ENCODE results near the gene HGFAC.

Gene HGFAC

DNA sequence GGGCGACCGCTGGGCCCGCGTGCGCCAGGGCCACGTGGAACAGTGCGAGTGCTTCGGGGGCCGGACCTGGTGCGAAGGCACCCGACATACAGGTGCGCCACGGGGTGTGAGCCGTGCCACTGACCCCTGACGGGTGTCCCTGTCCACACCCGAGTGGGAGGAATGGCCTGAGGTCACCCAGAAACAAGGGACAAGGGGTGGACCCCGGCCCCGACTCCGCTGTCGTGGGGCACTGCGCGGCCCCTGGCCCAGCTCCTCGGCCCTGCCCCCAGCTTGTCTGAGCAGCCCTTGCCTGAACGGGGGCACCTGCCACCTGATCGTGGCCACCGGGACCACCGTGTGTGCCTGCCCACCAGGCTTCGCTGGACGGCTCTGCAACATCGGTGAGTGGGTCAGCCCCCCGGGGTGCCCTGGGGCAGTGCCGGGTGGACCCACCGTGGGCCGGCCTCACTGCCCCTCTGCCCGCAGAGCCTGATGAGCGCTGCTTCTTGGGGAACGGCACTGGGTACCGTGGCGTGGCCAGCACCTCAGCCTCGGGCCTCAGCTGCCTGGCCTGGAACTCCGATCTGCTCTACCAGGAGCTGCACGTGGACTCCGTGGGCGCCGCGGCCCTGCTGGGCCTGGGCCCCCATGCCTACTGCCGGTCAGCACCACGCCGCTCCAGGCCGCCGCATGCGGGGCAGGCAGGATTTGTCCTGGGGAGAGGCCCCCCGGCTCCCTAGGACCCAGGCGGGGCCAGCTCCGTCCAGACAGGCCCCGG is 2.8 kb downstream of the HGFAC start:
- DNase-seq (ENCODE audit: low read depth) = no peak
- H3K4me3 ChIP-seq (ENCODE audit: low read length) = no peak overlapping the region
- TF ChIP-seq CTCF (conservative IDR thresholded peaks at IDR 0.05; ENCODE audit: low read length) = no peak

- no peak for TF ChIP-seq CTCF (conservative IDR thresholded peaks at IDR 0.05; ENCODE audit: low read length)
Observed at GRCh38 chr4:3445111-3445820, 3.5 kb downstream of the HGFAC start.

GRCh38 chr4:3445829-3446545 is 4.2 kb downstream of the HGFAC start:
- DNase-seq (ENCODE audit: low read depth) = no peak

More at GRCh38 chr4:3445111-3445820, 3.5 kb downstream of the HGFAC start:
- DNase-seq (ENCODE audit: low read depth) = no peak
- no peak overlapping the region for H3K4me3 ChIP-seq (ENCODE audit: low read length)

DNA sequence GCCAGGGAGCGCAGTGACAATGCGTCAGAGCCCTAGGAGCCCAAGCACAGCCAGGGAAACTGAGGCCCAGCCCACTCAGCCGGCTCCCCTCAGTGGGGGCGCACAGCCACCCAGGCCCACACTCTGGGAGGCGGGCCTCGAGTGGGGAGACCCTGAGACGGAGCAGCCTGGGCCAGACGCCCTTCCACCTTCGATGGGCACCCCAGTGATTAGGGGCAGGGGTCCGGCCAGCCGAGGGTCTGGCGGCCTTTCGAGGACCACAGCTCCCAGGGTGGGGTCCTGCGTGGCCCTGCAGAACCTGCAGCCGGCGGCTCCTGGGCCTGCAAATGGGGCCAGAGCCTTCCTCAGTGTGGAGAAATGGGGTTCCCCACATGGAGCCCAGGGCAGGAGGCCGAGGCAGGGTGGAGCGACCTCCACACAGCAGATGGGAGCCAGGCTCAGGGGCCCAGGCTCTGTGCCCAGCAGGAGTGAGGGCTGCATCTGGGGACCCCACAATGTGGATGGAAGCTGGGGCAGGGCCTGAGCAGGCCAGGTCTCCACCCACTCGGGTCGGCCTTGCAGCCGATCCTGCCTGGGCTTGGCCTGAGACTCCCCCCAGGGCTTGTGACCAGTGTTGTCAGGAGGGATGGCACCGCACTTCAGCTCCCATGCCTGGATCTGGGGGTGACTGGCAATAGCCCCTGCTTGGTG is 5.0 kb downstream of the HGFAC start:
- DNase-seq (ENCODE audit: low read depth) = no peak
- H3K4me3 ChIP-seq (ENCODE audit: low read length) = no peak overlapping the region

More at GRCh38 chr4:3445829-3446545, 4.2 kb downstream of the HGFAC start:
- no peak for TF ChIP-seq CTCF (conservative IDR thresholded peaks at IDR 0.05; ENCODE audit: low read length)
- no peak overlapping the region for H3K4me3 ChIP-seq (ENCODE audit: low read length)

GRCh38 chr4:3447431-3448395 is 5.9 kb downstream of the HGFAC start:
- H3K4me3 ChIP-seq (ENCODE audit: low read length) = no peak overlapping the region
- no peak for DNase-seq (ENCODE audit: low read depth)
- TF ChIP-seq CTCF (conservative IDR thresholded peaks at IDR 0.05; ENCODE audit: low read length) = no peak

More for the DNA sequence above, 5.0 kb downstream of the HGFAC start:
- no peak for TF ChIP-seq CTCF (conservative IDR thresholded peaks at IDR 0.05; ENCODE audit: low read length)

DNA sequence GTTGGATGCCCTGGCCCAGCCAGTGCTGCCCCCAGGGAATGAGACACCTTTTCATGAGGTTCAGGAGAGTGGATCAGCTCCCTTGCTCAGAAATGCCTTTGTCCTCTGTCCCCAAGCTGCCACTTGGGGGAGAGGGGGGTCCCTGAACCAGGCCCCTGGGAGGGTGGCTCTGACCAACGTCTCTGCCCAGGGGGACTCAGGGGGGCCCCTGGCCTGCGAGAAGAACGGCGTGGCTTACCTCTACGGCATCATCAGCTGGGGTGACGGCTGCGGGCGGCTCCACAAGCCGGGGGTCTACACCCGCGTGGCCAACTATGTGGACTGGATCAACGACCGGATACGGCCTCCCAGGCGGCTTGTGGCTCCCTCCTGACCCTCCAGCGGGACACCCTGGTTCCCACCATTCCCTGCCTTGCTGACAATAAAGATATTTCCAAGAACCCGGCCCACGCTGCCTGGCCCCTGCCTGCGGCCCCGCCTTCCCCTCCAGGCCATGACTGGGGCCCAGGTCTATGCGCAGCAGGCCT is 7.3 kb downstream of the HGFAC start:
- no peak overlapping the region for H3K4me3 ChIP-seq (ENCODE audit: low read length)
- no peak for TF ChIP-seq CTCF (conservative IDR thresholded peaks at IDR 0.05; ENCODE audit: low read length)
- DNase-seq (ENCODE audit: low read depth) = no peak
